Right atrium auricular region (tissue), 2 donors: ENCODE measurements around the gene OSBPL3. TPM values are rescaled to one million over a fixed set of nuclear protein-coding genes. Genes with fewer than 3 reads are reported as not detected.

Source experiments
- DNase-seq: peaks from one replicate; pipeline ENCODE4 v3.0.0-alpha.2; 2019; ENCODE audit warnings: low spot score
- H3K27ac ChIP-seq, 2 donors: fragments of 200-600 bp; sonication (generic); 1 replicate in 1 of 2; 2 replicates in 1 of 2; pipeline ENCODE4 v1.5.1; 2016 to 2019
- H3K27me3 ChIP-seq, 2 donors: fragments of 200-600 bp; sonication (generic); one replicate each; pipeline versions ENCODE4 v1.5.1 to v1.6.0; 2017 to 2019
- H3K36me3 ChIP-seq: fragments of 200-600 bp; sonication (generic); one replicate; pipeline ENCODE4 v1.5.1; 2016
- H3K4me1 ChIP-seq, 2 donors: fragments of 200-600 bp; sonication (generic); one replicate each; pipeline versions ENCODE4 v1.5.1 to v1.6.0; 2017 to 2019
- H3K4me3 ChIP-seq, 2 donors: fragments of 200-600 bp; sonication (generic); 1 replicate in 1 of 2; 2 replicates in 1 of 2; pipeline ENCODE4 v1.5.1; 2017 to 2019; ENCODE audit warnings: mild to moderate bottlenecking in 1 of 2, moderate library complexity in 1 of 2
- H3K9me3 ChIP-seq, 2 donors: fragments of 200-600 bp; sonication (generic); one replicate each; pipeline ENCODE4 v1.5.1; 2019
- total RNA-seq, 2 donors: library from RNA; depleted of rRNA; stranded (reverse); fragments of >200 nt; gene quantifications; one replicate each; pipeline ENCODE4 v1.1.0, GENCODE V29; 2016
- TF ChIP-seq, protein P1 (sequence below), 2 donors: fragments of 200-600 bp; sonication (generic); IDR thresholded peaks; one replicate each; pipeline ENCODE4 v1.5.1; 2019; ENCODE audit warnings: antibody characterized with exemption in 2 of 2

Gene OSBPL3
- total RNA-seq, 2 donors from 2014 or later = 4.8 to 6.7 TPM

GRCh38 chr7:24847754-24848153, 132.2 kb downstream of the OSBPL3 start:
- peaks cover 10% of the 10 kb centered on the region for H3K36me3 ChIP-seq
- no peak overlapping the region for H3K27ac ChIP-seq
- no peaks in the 10 kb centered on the region for H3K9me3 ChIP-seq
- TF ChIP-seq, protein P1, sequence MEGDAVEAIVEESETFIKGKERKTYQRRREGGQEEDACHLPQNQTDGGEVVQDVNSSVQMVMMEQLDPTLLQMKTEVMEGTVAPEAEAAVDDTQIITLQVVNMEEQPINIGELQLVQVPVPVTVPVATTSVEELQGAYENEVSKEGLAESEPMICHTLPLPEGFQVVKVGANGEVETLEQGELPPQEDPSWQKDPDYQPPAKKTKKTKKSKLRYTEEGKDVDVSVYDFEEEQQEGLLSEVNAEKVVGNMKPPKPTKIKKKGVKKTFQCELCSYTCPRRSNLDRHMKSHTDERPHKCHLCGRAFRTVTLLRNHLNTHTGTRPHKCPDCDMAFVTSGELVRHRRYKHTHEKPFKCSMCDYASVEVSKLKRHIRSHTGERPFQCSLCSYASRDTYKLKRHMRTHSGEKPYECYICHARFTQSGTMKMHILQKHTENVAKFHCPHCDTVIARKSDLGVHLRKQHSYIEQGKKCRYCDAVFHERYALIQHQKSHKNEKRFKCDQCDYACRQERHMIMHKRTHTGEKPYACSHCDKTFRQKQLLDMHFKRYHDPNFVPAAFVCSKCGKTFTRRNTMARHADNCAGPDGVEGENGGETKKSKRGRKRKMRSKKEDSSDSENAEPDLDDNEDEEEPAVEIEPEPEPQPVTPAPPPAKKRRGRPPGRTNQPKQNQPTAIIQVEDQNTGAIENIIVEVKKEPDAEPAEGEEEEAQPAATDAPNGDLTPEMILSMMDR (IDR thresholded peaks at IDR 0.05) = no peak
- no peak for DNase-seq
- H3K27me3 ChIP-seq = no peaks in the 10 kb centered on the region
- H3K4me1 ChIP-seq = no peaks in the 10 kb centered on the region
- no peak overlapping the region for H3K4me3 ChIP-seq

DNA sequence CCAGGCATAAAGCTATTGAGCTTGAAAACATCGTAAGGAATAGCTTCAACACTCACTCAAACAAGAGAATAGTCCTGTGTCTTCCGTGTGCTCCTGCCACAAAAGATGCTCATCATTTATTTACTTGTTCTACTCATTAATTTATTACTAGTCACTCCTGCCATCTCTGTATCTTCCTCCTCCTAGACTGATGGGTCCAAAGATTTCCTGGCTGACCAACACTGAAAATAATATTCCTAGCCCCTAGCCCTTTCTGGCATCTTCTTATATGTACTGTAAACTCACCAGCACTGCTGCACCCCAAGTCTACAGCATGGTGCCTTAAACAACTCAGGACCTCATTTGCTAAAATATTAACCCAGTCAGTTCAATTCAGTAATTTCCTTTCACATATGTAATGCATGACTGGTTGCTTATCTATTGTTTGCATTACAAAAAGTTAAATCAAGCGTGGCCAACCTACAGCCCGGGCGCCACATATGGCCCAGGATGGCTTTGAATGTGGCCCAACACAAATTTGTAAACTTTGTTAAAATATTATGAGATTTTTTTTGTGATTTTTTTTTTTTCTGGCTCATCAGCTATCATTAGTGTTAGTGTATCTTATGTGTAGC, 136.1 kb downstream of the OSBPL3 start:
- TF ChIP-seq, protein P1 (IDR thresholded peaks at IDR 0.05) = no peak
- Histone ChIP-seq H3K27me3 (no peaks in the 10 kb centered on the region), H3K27ac (no peak overlapping the region), H3K9me3 (no peaks in the 10 kb centered on the region), H3K4me3 (no peak overlapping the region), H3K36me3 (no peaks in the 10 kb centered on the region), H3K4me1 (no peaks in the 10 kb centered on the region)
- DNase-seq = no peak

DNA sequence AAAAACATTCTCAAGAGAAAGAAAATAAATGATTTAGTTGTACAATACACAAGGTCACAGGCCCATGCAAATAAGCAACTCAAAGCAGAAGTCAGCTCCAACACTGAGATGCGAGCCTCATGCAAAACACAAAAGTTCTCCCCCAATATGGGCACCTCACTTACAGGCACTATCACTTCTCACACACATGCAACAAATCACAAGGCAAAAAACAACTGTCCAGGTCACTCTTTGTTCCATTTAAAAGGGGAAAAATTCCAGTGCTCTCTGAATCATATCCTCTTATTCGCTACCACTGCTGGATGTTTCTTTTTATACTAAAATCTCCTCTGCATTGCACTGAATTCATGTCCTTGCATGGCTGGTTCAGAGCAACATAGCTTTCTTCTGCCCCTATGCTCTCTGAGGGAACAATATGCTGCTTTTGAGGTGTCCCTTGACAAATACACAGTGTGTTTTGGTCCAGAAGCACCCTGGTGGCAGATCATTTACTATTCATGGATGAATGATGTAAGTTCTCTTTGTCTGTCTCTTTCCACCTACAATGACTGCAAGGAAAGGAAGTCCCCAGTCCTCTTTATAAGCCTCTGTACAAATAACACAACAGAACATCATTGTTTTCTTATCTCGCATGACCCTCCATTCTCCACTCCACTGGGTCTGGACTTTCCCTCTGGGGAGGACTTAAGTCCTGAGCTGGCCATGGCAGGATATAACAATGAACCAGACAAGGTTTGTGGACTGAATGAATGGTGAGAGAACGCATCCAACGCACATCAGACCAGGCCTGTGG, 137.3 kb downstream of the OSBPL3 start:
- H3K9me3 ChIP-seq = no peaks in the 10 kb centered on the region
- no peak for DNase-seq
- TF ChIP-seq, protein P1 (IDR thresholded peaks at IDR 0.05) = no peak
- no peak overlapping the region for H3K4me3 ChIP-seq
- no peaks in the 10 kb centered on the region for H3K27me3 ChIP-seq
- H3K4me1 ChIP-seq = no peaks in the 10 kb centered on the region
- no peak overlapping the region for H3K27ac ChIP-seq
- H3K36me3 ChIP-seq = no peaks in the 10 kb centered on the region

DNA sequence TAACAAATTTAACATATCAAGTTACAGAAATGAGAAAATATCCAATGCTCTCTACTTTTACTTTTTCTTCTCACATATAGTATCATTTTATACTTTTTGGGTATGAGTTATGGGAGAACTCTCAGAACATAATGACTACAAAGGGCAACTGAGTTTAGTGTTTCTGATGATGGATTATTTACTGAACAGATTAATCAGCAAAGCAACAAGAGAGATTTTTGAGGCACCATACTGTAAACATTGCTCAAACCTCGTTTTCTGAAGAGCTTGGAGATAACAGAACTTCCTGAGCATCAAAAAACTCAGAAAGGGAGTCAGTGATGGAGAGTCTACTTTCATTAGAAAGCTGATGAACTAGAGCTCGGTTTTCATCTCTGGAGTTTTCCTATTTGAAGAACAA, 137.9 kb downstream of the OSBPL3 start:
- Histone ChIP-seq H3K27ac (no peak overlapping the region), H3K36me3 (no peaks in the 10 kb centered on the region), H3K27me3 (no peaks in the 10 kb centered on the region), H3K4me3 (no peak overlapping the region), H3K4me1 (no peaks in the 10 kb centered on the region), H3K9me3 (no peaks in the 10 kb centered on the region)
- TF ChIP-seq, protein P1 (IDR thresholded peaks at IDR 0.05) = no peak
- DNase-seq = no peak

DNA sequence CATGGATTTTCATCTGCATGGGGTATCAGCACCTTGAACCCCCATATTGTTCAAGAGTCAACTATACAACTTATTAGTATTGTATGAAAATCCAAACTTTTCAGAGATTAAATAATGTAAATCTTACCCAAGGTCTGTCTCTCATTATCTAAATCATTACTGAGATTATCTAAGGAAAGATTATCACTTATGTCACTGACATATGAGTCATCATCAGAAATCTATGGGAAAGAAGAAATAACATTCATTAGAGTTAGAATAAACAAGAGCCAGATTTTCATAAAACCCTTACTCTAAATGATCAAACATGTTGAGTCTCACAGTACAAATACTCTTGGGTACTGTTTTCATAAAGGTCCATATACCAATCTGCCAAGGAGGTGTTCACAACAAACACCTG, 139.4 kb downstream of the OSBPL3 start:
- no peak overlapping the region for H3K4me3 ChIP-seq
- no peaks in the 10 kb centered on the region for H3K9me3 ChIP-seq
- TF ChIP-seq, protein P1 (IDR thresholded peaks at IDR 0.05) = no peak
- H3K27me3 ChIP-seq = no peaks in the 10 kb centered on the region
- DNase-seq = no peak
- no peak overlapping the region for H3K27ac ChIP-seq
- H3K36me3 ChIP-seq = no peaks in the 10 kb centered on the region
- H3K4me1 ChIP-seq = no peaks in the 10 kb centered on the region
